GM23338 (cell line): ENCODE data around the gene RSPH10B.
"Not testable (repeated sequence)": the region's sequence is repeated elsewhere in the genome, so short reads cannot be mapped to it uniquely, and the experiment has no call there.

Experiments used
- ETS1 ChIP-seq: IDR thresholded peaks from 2 replicates; pipeline ENCODE4 v1.6.1; 2016; ENCODE audit warnings: antibody characterized with exemption
- EZH2 ChIP-seq: fragments of 200-600 bp; sonication (generic); IDR thresholded peaks from one replicate; pipeline ENCODE4 v1.8.0; 2017; ENCODE audit warnings: antibody characterized with exemption, mild to moderate bottlenecking, low read depth; ENCODE audit not compliant: unreplicated experiment
- TF ChIP-seq, protein P1 (sequence below), 2 experiments: fragments of 200-600 bp in 1 of 2; sonication (generic) in 1 of 2; conservative IDR thresholded peaks; 2 replicates each; pipeline versions ENCODE4 v1.5.1 to v1.6.1; 2016 to 2017; ENCODE audit warnings: antibody characterized with exemption in 2 of 2, low read depth in 2 of 2, mild to moderate bottlenecking in 2 of 2, moderate library complexity in 1 of 2
- TF ChIP-seq, protein P2 (sequence below): IDR thresholded peaks from one replicate; pipeline ENCODE4 v1.6.1; 2018; ENCODE audit warnings: antibody characterized with exemption; ENCODE audit not compliant: unreplicated experiment

- not testable (repeated sequence) for TF ChIP-seq EZH2, ETS1
- TF ChIP-seq, protein P1, sequence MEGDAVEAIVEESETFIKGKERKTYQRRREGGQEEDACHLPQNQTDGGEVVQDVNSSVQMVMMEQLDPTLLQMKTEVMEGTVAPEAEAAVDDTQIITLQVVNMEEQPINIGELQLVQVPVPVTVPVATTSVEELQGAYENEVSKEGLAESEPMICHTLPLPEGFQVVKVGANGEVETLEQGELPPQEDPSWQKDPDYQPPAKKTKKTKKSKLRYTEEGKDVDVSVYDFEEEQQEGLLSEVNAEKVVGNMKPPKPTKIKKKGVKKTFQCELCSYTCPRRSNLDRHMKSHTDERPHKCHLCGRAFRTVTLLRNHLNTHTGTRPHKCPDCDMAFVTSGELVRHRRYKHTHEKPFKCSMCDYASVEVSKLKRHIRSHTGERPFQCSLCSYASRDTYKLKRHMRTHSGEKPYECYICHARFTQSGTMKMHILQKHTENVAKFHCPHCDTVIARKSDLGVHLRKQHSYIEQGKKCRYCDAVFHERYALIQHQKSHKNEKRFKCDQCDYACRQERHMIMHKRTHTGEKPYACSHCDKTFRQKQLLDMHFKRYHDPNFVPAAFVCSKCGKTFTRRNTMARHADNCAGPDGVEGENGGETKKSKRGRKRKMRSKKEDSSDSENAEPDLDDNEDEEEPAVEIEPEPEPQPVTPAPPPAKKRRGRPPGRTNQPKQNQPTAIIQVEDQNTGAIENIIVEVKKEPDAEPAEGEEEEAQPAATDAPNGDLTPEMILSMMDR (conservative IDR thresholded peaks at IDR 0.05; ENCODE audit: low read depth in 2 of 2), result not testable (repeated sequence)
- TF ChIP-seq, protein P2, sequence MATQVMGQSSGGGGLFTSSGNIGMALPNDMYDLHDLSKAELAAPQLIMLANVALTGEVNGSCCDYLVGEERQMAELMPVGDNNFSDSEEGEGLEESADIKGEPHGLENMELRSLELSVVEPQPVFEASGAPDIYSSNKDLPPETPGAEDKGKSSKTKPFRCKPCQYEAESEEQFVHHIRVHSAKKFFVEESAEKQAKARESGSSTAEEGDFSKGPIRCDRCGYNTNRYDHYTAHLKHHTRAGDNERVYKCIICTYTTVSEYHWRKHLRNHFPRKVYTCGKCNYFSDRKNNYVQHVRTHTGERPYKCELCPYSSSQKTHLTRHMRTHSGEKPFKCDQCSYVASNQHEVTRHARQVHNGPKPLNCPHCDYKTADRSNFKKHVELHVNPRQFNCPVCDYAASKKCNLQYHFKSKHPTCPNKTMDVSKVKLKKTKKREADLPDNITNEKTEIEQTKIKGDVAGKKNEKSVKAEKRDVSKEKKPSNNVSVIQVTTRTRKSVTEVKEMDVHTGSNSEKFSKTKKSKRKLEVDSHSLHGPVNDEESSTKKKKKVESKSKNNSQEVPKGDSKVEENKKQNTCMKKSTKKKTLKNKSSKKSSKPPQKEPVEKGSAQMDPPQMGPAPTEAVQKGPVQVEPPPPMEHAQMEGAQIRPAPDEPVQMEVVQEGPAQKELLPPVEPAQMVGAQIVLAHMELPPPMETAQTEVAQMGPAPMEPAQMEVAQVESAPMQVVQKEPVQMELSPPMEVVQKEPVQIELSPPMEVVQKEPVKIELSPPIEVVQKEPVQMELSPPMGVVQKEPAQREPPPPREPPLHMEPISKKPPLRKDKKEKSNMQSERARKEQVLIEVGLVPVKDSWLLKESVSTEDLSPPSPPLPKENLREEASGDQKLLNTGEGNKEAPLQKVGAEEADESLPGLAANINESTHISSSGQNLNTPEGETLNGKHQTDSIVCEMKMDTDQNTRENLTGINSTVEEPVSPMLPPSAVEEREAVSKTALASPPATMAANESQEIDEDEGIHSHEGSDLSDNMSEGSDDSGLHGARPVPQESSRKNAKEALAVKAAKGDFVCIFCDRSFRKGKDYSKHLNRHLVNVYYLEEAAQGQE, result not testable (repeated sequence)
Observed at GRCh38 chr7:5924630-5925029, 45.9 kb downstream of the RSPH10B start.
